GM21717 (cell line): Measurements from ENCODE around the gene PRSS38.

Source experiments
- ATAC-seq: cut with Tn5 transposase; IDR thresholded peaks from one replicate; pipeline ENCODE4 v1.9.1; 2021; ENCODE audit warnings: mild to moderate bottlenecking, moderate library complexity; ENCODE audit not compliant: unreplicated experiment

Gene PRSS38

DNA sequence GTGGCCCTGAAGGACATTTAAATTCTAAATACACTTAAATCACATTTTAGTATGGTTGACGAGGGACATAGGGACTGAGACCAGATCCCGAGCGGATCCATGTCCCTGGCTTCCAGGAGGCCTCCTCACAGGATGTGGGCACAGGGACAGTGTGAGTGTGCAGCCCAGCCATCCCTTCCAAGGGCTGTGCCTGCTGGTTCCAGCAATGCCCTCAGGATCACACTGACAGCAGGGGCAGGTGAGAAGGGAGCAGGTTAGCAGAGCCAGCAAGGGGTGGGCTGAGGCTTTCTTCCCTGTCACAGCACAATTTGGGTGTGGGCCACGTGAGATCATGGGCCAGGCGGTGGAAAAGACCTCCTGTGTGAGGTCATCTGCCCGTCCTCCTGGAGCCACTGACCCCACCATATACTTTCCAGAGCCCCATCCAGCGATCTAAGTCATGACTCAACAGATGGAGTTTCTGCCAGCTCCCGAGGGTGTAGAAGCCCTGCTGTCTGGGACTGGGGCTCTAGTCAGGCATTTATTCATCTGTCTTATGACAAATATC is 37.0 kb upstream of the PRSS38 start:
- no peak for ATAC-seq

DNA sequence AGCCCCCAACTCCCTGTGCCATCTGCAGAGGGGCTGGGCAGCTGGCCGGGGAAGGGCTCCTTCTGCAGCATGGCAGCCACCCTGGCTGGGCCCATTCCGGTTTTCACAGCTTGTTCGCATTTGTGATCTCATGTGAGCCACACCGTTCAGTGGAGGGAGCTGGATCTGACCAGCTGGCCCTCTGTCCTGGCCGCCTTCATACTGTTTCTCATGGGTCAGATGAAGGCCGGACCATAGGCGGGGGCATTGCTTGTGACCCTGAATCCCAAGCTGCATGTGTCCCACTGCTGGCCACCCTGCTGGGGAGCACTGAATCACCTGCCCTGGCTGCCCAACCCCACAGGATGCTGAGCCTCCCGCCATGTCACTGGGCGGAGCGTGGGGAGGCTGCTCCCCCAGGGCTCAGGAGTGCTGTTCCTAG is 36.4 kb upstream of the PRSS38 start:
- no peak for ATAC-seq

DNA sequence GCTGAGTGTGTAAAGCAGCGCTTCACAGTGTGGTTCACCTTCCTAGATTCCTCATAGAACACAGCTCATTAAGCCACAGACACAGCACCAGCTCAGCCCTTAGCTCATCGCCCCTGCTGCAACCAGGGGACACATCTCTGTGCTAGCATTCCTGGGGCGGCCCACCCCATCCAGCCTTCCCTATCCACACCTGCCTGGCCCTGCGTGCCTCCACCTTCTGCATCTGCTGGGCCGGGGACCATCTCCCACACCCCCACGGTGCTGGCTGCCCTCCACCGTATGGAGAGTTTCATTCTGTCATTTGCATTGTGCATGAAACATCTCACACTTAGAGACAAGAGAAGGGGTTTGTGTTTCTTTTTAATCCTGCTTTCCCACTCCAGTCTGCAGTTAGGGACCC is 35.8 kb upstream of the PRSS38 start:
- no peak for ATAC-seq

DNA sequence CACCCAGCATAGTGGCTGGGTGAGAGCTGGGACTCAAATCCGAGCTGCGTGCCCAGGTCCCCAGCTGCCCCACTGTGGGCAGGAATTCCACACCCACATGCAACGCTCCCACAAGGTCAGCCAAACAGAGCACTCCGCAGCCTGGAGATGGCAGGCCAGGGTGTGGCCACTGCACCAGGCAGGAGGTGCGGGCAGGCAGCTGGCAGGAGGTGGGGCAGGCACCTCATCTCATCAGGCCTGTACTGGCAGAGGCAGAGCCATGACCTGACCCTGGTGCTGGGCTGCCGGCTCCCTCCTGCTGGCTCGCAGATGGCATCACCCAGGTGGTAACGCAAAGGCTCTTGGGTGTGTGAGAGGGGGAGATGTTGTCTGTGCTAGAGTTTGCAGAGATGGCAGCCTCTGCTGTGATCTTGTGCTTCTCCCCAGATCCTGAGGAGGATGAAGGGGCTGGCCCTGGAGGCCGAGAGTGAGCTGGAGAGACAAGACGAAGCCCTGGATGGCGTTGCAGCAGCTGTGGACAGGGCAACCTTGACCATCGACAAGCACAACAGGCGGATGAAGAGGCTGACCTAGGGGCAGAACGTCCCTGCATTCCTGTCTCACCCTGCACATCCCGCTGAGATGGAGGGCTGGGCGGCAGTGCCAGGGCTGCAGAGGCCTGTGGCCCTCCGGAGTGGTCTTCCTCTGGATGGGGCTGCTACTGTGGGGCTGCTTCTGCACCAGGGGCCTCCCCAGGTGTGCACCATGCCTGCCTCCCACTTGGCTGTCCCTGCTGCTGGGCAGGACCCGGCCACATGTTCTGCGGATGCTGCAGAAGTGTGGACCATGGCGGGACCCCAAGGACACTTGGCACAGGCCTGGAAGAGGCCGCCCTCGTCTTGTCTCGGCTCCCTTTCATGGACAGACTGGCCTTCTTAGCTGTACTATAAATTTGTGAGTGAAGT is 35.1 kb upstream of the PRSS38 start:
- no peak for ATAC-seq

DNA sequence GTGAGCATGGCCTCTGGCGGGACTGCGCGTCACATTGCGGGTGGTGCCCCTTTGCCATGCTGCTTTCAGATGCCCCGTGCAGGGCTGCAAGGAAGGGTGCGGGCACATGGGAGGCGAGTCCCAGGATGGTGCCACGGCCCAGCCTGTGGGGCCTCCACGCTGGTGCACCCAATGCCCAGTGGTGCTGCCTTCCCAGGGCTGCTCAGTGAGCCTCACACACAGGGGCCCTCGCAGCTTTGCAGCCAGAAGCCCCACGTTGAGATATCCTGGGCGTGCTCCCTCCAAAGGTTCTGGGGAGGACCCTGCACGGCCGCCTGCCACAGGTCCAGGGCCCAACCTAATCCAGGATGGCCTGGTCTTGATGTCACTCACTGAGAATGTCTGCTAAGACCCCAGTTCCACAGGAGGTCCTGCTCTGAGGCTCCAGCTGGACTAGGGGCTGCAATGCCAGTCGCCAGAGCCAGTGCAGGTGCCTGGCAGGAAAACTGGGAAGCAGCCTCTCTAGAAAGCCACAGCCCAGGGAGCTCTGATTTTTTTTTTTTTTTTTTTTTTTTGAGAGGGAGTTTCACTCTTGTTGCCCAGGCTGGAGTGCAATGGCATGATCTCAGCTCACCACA is 34.1 kb upstream of the PRSS38 start:
- no peak for ATAC-seq

DNA sequence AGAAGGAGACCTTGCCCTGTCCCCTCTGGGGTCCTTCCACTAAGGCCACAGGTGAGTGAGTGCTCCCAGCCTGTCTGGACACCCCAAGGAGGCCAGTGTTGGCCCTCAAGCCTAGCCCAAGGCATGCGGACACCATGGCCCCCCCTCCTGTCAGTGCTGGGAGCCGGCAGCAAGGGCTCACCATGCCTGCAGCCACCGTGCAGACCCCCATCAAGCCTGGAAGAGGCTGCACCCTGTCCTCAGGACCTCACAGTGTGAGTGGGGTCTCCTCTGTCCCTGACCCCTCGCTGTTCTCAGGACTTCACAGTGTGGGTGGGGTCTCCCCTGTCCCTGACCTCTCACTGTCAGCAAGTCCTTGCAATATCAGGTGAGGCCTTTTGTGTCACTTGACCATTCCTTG is 33.2 kb upstream of the PRSS38 start:
- ATAC-seq: no peak

DNA sequence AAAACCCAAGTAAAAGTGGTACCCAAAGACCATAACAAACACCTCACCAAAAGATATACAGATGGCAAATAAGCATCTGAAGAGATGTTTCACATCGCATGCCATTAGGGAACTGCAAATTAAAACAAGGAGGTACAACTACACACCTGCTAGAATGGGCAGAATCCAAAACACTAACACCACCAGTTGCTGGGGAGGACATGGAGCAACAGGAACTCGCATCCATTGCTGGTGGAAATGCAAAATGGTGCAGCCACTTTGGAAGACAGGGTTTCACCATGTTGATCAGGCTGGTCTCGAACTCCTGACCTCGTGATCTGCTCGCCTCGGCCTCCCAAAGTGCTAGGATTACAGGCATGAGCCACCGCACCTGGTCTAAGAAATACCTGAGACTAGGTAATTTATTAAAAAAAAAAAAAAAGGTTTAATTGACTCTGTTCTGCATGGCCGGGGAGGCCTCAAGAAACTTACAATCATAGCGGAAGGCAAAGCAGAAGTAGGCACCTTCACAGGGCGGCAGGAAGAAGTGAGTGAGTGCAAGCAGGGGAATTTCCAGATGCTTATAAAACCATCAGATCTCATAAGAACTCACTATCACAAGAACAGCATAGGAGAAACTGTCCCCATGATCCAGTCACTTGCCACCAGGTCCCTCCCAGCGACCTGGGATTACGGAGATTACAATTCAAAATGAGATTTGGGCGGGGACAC is 30.2 kb upstream of the PRSS38 start:
- no peak for ATAC-seq

DNA sequence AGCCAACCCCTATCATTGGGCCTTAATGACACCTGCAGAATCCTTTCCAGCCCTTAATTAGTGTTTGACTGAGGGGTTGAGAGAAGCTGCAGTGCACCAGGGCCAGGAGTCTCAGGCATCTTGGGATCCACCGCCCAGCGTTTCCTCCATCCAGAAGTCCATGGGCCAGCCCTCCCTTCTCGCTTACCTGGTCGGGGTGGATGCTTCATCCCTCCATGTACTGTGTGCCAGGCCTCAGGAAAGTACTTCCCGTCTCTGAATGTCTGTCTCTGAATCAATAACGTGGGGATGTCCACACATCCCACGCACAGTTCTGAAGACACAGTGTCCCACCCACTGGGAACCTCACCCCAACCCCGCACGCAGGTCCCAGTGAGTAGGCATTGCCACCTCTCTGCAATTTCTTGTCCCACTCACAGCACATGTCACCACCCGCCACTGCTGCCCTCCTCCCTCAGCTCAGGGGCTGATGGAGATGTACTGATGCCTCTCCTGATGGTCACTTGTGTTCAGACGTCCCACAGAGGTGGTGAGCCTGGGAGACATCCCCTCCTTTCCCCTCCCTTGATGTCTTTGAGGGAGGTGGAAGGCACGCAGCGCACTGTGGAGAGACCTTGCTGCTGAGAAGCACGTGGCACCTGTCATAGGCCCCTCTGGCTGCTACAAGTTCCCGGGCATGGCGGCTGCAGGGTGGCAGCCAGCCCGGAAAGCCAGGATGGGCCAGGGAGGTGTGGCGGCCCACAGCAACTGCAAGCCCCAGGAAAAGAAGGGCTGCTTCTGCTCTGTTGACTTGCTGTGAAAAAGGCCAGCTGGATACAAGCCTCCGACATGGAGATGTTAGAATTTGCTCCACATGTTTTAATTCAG is 29.4 kb upstream of the PRSS38 start:
- ATAC-seq: no peak

DNA sequence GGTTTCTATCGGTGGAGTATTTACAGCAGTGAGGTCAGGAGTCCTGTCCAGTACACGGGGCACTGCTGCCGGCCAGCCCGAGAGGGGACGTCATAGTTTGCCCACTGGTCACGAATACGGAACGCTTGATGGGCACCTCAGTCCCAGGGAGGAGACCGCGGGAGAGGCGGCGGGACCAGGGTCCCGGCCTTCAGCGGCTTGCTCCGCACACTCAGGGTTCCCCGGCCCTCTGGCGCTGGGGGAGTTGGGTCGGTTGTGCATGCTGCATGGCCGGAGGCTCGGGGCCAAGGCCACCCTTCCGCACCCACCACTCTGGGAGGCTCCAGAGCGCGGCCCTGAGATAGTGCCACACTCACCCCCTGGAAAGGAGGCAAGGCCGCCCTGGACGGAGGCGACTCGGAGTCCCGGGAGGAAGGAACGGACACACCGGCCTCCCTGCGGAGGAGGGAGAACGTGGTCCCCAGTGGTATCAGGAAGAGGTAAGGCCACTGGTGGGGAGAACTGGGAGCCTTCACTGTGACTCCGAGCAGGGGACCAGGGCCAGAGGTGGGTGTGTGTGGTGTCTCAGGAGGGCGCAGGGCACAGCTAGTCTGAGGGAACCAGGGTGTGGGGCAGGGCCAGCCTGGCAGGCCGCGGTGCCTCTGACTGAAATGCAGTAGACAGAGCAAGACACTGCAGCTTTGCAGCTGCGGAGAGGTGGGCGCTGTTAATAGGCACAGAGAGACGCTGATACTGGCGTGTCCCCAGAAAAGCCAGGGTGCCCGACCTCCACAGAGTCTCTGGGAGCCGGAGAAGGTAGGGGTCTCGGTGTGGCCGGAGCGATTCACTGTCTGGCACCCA is 28.6 kb upstream of the PRSS38 start:
- ATAC-seq: peak; percentile 0

DNA sequence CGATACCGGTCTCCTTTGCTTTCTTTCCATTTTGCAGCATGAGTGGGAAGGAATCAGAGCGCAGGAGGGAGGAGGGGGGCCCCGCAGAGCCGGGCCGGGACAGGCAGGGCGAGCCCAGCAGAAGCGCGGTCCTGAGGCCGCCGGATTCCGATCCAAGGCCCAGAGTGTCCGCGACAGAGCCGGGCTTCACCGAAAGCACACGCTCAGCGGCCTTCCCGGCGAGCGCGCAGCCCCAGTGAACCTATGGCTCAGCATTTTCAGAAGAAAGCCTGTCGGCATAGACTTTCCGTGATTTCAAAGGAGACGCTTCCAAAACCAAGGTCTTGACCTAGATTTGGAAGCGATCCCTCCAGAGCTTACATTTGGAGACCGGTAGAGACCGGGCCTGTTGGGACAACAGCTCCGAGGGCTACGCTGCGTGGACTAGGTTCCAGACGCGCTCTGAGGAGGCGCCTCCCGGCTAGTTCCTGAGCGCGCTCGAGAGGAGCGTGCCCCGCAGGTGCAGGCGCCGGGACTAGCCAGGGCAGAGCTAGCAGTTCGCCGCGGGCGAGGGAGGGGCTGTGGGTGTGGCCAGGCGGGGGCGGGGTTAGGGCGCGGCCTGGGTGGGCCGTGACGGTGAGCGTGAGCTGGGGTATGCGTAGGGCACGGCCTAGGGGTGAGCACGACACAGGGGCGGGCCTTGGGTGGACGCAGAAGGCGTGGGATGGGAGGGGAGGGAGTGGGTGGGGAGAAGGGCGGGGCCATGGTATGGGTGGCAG is 27.8 kb upstream of the PRSS38 start:
- ATAC-seq: peak; percentile 93

DNA sequence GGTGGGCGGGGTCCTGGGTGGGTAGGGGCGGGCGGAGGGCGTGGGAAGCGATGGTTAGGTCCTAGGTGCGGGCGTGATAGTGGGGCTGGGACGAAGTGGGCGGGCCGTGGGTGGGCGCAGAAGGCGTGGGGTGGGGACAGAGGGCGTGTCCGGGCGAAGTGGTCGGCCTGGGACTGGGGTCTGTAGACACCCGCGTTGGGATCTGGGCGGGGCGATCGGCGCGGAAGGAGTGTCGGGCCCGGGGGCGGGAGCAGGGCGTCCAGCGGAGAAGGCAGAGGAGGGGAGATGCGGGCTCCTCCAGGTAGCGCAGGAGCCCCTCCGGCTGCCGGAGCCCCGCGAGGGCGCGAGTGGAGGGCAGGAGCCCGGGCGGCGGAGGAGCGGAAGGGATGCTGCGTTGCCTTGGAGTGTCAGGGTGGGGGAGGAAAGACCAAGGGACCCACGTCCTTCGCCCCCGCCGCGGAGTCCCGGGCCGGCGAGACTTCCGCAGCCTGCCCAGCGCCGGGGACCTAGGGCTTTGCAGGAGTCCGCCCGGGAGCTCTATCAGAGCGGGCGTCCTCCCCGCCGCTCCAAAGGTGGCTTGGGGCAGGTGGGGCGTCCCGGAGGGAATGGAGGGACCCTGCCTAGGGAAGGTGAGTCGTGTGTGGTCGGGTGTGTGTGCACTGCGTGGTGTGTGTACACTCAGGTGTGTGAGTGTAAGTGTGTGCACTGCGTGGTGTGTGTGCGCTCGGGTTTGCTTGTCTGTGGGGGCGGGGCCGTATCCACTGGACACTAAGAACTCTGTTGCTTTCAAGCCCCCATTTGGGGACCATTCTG is 27.0 kb upstream of the PRSS38 start:
- ATAC-seq: peak; percentile 65

DNA sequence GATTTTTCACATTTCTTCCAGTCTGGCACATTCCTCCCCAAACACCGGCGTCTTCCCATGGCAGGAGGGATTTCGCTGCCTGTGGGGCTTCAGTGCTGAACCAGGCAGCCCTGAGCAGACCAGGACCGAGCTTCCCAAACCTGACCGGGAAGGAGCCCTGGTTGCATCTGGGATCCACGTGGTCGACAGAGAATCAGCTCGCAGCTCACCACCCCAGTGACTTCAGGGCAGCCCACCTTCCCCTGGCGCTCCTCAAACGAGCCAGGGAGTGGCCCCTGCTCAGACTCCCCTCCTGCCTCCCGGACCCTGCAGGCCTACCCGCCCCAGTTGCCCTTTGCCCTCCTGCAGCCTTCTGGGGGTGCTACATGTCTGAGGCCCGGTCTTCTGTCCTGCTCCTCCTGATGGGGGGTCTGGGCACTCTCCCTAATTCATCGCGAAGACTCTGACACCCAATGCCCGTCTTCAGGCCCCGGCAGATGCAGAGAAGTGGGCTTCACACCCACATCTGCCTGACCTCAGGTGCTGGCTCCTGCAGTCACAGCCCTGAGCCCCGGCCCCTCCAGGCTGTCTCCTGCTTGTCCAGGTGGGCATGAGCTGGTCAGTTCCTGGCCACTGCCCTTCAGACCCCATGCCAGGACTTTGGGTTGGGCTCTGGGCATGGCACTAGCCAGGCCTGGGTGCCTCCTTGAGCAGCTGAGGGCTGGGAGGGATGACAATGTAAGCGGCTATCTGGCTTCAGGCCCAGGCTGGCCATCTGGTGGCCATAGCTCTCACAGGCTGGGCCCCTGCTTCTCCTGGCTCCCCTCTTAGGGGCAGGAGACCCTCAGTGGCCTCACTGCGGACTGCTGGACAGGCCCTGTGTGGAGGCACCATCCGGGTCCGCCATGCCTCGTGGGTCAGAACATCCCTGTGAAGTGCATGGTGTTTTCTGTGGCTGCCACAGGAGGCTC is 26.1 kb upstream of the PRSS38 start:
- ATAC-seq: no peak

DNA sequence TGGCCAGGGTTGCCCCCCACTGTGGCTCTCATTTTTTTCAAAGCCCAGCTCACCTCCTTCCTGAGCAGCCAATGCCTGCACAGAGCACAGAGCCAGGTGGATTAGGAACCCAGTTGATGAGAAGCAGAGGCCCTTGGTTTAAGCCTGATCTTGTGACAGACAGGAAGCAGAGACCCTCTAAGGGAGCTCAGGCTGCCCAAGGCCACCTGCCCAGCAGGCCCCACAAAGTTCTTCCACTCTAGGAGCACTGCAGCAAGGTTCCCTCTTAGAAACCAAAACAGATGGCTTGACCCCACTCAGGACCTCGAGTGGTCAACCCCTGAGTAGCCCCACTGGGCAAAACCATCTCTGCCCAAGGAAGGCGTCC is 25.5 kb upstream of the PRSS38 start:
- no peak for ATAC-seq

DNA sequence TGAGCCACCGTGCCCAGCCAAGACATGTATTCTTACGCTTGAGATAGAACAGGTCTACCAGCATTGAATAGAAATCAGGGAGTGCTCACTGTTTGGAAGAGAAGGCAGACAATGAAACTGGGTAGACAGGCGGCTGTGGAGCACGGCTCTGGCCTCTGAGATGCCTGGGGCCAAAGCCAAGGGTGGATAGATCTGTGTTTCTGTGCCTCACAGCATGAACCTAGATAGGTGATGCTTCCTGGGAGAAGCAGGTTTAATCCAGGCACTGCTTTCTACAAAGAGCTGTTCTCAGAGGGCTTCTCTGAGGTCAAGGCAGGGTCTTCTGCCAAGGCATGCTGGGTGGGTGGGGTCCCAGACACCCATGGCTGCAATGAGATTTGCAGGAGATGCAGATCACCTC is 24.6 kb upstream of the PRSS38 start:
- ATAC-seq: no peak

DNA sequence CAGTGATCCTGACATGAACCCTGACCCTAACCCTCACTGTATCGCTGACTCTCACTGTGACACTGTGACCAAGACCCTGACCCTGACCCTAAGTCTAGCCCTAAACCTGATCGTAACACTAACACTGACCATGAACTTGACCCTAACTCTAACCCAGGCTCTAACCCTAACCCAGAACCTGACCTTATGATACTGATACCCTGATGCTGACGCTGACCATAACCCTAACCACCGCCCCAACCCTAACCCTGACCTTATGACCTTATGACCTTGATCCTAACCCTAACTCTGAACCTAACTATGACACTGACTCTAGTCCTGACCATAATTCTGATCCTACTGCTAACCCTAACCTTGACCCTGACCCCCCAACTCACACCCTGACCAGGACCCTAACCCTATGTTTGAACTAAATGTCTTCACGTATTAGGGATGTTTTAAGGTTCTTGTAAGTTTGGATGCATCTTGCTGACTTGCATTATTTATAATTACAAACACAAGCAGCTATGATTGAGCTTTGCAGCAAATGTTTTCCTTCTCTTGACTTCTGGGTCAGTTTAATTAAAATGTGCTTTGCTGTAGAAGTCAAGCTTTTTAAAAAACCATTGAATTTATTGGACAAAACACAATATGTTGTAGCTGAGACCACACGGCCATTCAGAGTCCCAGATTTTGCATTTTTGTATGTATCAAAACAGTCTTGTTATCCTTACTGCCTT is 23.9 kb upstream of the PRSS38 start:
- no peak for ATAC-seq
